NOMO-1 treated with DMSO at 0.1 percent for 48 hours (cell line): ENCODE measurements around the gene FOXC2.

Experiments
- DNase-seq: peaks from one replicate; lab custom pipeline; 2025; ENCODE audit not compliant: unreplicated experiment; lab: John Stamatoyannopoulos, UW

FOXC2 gene

DNA sequence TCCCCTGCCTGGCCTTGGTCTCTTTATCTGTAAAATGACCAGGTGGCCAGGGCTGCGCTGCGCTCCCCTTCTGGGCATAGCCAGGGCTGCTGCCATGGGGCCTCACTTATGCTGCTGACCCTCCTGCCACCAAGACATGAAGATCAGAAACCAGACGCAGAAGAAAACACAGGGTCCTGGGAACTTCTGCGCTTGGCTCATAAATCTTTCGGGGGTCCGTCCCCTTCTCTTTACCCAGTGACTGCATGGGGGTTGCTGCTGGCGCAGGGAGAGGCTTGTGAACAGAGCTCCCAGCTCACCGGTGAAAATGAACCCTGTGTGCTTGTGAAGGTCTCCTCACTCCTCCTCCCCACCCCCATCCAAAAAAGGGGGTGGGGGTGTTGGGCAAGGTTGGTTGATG, 6.0 kb downstream of the FOXC2 start:
- DNase-seq: no peak

DNA sequence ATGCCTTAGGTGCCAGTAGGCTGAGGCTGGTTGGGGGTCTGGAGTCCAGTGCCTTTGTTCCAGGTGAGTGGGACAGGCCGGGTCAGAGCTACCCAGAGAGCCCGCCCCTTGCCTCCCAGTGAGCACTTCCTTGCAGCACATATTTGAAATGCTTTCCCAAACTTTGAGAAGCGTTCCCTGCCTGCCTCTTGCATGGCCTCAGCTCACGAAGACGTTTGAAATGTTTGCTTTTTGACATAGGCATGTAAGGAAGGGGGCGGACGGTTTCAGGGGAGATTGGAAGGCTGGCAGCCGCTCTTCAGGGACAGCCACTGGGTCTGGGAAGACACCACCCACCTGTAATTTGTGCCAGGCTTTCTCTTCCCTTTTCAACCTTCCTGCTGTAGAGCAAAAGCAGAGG, 6.6 kb downstream of the FOXC2 start:
- DNase-seq: no peak

DNA sequence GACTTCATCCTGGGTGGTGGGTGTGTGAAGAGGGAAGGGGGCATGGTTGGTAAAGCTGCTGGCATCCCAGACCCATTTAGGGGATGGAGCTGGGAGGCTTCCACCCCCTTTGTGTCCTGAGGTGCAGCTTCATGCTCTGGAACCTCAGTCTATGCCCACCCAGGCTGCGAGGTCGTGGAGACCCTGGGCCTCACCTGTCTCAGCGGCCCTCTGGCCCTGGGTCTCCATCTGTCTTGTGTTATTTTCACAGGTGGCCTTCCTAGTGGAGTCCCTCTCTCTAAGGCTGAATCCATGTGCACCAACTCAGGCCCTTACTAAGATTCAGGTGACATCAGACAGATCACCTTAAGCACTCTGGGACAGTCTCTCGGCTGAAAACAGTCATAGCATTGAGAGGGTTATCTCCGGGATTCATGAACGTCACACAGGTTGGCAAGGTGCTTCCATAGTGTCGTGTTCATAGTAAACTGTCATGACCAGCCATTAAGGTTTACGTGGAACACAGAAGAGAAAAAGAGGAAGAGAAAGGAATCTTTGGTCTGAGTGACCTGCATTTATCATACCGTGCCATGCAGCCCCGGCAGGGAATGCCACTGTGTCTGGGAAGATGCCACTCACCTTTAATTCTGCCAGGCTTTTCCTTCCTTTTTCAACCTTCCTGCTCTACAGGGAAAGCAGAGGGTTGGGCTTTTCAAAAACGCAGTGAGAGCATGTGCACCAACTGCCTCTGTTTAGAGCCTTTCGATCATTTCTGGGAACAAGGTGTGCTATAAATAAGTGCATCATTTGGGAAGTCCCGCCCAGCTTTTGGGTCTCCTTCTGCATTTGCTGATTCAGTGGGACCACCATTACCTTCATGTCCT, 7.2 kb downstream of the FOXC2 start:
- no peak for DNase-seq

DNA sequence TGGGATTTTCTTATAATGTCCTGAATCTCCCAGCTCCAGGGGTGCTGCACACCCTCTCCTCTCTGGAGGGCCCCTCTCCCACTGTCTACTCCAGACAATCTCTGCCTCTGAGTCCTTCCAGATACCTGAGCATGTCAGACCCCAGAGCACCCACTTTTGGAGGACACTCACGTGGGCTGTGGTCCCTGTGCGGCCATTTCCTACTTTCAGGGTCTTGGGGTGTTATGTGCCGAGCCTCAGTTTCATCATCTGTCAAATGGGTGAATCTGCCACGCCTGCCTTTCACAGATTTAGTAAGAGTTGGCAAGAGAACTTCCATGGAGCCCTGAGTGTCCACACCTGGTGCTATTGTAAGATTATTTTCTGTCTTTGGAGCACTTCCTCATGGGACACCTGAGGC, 8.0 kb downstream of the FOXC2 start:
- DNase-seq: no peak

DNA sequence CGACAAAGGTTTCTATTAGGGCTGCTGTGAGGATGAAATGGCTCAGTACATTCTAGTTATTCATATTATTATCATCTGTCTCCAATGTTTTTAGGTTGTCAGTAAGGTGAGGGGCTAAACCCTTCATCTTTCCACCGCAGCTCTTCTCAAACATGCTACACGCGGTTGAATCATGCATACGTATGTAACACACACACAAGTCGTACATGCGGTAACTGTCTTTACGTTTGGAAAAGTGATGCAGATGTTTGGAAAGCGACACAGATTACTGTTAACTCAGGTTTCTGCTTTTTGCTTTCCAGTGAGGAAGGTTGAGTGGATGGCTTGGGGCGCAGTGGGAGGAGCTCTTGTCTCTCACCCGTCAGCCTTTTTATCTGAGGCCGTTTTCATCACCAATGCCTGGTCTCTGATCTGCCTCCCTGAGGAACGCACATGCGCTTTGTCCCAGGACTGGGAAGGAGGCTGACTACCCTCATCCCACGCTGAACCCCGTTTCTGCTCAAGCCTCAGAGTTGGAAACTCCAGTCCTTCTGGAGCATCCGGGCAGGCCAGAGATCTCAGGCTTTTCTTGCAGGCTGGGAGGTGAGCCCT, 8.6 kb downstream of the FOXC2 start:
- DNase-seq: no peak

DNA sequence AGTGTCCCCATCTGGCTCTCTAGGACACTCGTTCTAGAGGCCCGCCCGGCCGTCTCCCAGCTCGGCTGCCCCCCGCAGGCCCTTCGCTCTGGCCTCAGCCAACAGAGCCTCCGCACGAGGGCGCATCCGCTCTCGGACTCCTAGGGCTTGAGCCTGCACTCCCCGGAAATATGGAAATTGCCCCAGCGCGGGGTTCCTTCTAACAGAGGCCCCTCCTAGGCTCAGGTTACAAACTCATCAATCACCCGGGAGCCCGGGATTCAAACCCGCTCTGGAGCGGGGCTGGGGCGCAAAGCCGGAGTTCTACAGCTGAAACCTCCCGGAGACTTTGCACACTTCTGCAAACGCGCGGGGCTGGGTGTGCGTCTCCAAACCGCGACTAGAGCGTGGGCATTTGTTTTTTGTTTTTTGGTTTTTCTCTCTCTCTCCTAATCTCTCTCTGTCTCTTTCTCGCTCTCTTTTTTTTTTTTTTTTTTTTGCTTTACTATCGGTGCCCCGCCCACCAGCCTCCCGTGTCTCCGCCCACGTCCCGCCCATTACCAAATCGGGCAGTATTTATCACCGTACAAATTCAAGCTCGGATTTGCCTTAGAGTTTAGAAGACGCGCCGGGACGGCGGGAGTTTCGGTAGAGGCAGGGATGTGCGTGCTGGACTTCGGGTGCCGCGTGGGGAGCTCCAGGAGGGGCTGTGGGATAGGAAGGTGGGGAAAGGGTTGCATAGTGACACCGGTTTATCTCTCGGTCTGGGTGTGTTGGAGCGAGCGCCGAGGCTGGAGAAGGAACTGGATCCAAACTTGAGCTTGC, 9.3 kb downstream of the FOXC2 start:
- no peak for DNase-seq

DNA sequence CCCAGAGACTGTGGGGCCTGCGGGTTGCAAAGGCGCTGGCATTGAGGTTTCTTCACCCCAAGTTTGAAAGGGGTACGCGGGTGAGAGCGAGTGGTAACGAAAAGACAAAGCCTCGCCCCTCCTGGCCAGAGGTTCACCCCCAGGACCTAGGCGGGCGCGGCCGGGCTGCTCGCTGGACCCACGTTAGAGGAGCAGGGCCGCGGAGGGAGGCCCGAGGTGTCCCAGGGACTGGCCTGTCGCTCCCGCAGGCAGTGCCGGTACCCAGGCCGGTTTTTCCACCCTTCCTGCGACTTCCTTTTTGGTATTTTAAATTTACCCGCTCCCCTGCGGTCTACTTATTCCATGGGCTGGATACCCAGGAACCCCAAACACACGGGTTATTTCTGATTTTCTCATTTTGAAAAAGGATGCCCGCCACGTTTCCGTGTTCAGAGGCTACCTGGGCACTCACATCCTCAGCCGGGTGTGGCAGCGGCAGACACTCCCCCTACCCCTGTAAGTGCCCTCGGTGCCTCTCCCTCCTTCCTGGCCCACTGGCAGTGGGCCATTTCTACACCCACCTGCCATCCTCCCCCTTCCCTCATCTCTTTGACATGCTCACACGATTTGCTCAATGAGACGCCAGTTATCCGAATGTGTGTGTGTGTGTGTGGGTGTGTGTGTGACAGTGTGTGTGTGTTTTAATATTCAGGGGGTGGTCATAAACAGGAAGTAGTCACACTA, 10.1 kb downstream of the FOXC2 start:
- DNase-seq: no peak

DNA sequence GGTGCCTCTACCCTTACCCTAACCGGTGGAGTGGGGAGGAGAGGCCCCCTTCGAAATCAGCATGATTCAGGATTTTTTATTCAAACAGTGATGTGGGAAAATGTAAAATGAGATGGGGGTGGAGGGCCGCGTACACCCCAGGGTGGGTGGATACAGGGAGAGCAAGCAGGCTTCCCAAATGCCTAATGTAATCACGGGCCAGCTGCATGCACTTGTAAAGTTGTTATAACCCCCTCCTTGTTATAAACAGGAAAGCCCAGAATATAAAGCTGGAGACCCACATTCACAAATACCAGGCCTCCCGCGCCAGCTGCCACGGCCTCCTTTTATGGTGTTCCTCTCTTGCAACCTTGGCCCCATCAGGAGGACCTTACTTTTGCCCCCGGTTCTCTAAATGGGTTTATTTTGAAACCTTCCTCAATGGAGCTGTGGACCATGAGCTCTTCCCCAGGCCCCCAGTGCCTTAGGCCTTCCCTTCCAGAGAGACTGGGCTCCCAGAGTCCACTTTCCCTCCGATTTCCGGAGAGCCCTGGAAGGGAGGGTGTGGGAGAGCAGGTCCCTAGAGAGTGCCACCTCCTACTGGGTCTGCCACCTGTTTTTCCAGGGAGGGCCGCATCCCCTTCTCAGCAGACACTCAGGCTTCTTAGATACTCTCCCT, 10.8 kb downstream of the FOXC2 start:
- no peak for DNase-seq

DNA sequence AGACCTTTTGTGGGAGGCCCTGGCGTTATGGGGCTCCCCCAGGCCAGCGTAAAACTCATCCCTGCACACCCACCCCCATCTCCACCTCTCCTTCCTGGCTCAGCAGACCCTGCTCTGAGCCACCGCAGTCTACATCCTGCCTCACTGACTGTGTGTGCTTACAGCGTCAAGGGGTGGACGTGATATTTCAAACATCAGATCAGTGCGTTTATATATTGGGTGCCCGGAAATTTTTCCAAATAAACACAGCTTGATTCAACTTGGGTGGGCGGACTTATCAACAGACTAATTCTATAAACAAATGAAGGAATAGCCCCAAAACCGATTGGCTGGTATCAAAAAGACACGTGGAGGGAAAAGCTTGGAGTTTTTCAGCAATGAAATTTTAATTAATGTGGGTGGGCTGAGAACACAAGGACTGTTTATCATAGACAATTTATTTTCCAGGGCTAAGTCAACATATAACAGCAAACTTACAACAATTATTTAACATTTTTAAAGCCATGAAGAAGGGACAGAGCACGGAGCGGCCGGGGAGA, 11.5 kb downstream of the FOXC2 start, which contains the start of gene FOXL1:
Gene FOXL1, plus strand, starts transcription at position 489 of the 539 bp plus-strand sequence. CDS start 175 bp downstream, outside the sequence.
- no peak for DNase-seq

DNA sequence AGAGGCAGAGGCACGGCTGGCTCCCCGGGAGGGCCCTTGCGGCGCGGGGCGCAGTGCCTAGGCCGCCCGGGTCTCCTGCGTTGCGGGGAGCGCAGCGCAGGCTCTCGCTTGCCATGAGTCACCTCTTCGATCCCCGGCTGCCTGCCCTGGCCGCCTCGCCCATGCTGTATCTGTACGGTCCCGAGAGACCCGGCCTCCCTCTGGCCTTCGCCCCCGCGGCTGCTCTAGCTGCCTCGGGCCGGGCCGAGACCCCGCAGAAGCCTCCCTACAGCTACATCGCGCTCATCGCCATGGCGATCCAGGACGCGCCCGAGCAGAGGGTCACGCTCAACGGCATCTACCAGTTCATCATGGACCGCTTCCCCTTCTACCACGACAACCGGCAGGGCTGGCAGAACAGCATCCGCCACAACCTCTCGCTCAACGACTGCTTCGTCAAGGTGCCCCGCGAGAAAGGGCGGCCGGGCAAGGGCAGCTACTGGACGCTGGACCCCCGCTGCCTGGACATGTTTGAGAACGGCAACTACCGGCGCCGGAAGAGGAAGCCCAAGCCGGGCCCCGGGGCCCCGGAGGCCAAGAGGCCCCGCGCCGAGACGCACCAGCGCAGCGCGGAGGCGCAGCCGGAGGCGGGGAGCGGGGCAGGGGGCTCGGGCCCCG, 12.1 kb downstream of the FOXC2 start:
- no peak for DNase-seq

DNA sequence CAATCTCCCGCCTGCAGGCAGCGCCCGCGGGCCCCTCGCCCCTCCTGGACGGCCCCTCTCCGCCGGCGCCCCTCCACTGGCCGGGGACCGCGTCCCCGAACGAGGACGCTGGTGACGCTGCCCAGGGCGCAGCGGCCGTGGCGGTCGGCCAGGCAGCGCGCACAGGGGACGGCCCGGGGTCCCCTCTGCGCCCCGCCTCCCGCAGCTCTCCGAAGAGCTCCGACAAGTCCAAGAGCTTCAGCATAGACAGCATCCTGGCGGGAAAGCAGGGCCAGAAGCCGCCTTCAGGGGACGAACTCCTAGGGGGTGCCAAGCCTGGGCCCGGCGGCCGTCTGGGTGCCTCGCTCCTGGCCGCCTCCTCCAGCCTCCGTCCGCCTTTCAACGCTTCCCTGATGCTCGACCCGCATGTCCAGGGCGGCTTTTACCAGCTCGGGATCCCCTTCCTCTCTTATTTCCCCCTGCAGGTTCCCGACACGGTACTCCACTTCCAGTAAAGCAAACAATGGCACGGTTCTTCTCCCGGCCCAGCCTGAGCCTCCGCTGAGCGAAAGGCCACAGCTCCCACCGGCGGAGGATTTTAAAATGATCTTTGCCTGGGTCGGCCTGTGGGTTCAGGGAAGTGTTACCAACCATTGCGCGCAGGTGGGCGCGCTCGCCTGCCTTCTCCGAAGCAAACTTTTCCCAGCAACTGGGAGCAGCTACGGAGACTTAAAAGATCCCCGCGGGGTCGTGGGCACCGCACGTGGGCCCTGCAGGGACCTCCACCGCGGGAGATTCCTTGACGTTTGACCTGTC, 12.8 kb downstream of the FOXC2 start:
- DNase-seq: no peak

DNA sequence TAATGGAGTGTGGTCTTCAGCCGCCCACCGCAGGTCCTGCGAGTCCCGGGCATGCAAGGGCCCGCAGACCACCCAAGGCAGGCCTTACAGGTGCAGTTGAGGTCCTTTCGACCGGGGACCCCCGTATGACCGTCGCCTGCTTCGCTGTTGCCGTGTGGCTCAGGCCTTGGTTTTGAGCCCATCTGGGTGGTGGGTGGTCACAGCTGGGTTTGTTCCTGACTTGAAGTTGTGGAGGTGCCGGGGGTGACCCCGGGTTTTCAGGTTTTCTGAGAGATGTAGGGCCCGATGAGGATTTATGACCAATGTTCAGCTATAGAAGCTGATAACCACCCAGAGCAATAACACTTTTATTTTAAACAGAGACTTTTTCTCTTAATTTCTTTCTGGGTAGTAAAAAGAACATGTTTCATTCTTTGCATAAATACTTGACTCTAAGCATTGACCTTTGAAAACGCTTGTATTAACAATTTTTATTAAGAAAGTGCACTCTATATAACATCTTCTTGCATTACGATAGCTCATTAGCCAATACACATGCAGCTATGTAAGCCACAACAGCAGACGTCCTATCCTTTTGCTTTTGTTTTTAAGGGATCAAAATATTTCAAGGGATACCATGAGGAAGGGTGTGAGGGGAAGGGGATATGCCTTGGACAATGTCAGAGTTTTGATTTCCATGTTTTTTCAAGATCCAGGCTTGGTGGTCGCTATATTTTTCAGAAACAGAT, 13.6 kb downstream of the FOXC2 start:
- no peak for DNase-seq

DNA sequence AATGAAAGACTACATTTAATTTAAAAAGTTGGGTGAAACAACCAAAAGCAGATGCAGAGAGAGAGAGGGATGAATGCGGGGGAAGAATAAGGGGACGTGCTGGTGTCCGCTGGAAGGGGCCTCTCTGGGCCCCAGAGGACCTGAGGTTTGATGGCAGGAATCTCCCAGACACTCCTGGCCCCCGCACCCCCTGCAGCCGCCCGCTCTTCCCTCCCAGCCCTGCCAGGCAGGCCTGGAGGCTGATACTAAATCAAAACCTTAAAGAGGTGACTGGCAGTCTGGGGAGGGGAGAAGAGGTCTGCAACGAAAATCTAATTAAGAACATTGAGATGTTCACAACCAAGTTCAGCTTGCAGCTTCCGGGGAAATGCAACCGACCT, 14.2 kb downstream of the FOXC2 start:
- DNase-seq: no peak

DNA sequence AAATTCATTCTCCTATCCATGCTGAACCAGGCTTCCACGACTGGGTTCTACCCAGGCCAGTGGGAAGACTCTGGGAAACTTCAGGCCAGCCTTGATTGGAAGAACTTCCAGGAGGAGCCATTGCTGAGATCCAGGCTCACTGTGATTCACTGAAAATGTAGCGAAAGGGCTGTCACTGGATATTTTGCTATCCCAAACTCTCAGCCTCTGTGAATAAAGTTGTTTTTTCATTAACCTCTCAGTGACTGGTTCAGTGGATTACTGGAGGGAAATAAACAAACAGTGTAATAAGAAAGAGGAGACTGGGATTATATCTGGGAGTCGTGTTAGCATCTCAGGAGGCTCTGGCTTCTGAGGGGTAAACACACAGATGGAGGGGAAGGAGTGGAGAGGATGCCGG, 14.8 kb downstream of the FOXC2 start:
- DNase-seq: no peak

DNA sequence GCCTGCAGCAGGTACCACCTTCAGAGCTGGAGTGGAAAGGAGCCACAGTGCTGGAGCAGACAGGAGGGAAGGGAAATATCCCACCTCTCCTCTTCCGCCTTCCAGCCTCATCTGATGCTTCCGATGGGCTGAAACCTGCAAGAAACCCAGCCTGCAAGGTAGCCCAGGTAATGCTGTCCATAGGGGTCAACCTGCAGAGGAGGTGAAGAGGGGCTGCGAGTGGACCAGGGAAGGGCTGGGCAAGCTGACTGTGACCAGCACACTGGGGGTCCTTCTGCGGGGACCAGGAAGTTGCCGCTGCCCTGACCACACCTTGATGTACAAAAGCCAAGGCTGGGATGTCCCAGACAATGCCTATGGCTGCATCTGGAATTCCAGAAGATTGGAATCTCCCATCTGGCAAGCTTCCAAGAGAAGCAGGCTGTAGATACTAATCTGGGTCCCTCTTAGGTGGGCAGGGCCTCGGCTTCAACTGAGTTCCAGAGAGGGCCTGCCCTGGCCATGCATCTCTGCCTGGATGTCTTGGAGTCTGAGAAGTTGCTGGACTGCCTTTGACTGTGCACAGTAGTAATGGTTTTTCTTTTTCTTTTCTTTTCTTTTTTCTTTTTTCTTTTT, 17.5 kb downstream of the FOXC2 start:
- DNase-seq: no peak

DNA sequence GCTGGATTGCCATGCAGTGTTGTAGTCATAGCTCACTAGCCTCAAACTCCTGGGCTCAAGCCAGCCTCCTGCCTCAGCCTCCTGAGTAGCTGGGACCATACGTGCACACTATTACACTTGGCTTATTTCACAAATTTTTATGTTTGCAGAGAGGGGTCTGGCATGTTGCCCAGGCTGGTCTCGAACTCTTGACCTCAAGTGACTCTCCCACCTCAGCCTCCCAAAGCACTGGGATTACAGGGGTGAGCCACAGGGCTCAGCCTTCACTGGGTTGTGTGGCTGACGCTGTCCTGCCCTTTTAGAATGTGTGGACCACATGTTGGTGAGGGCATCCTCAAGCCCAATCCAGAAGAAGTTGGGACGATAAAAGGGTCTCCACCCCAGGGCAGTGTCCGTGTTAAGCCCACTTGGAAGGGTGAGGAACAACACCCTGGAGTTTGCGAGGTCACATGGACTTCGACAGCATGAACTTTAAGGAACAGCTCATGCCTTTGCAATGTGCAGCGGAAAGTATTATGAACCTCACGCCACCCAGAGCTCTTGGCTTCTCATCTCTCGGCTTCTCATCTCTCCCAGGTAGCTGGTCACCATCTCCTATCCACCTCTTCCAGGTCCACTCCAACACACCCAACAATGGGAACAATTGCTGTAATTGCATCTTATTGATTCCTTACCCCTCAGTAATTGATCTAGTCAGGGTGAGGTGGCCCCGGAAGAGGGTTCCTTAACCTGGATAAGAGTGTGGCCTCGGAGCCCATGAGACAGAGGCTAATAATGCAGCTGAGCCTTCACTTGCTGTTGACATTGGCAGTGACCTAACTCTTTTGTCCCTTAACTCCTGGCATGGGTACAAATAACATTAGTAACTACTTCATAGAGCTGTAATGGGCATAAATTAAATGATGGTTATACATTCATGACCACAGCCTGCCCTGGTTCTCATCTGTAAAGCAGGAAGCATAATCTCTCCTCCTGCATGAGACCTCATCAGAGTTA, 18.4 kb downstream of the FOXC2 start:
- no peak for DNase-seq
